A673 (cell line): ENCODE results near the gene ENTPD8. TPM values are rescaled to one million over a fixed set of nuclear protein-coding genes. Genes with fewer than 3 reads are reported as not detected.
A peak's percentile ranks its signal among the peaks of the same experiment; 100 is the strongest.

Source experiments
- BruUV-seq: library from RNA; stranded (reverse); fragments of 400-500 nt; replicated peaks from 2 replicates; lab custom pipeline; 2021; lab: Mats Ljungman, UMichigan
- CTCF ChIA-PET: fragments of 300-600 bp; sonication (Branson Sonifier 250); formaldehyde crosslinking; loops from one replicate; lab custom pipeline; 2022; ENCODE audit warnings: antibody characterized with exemption; lab: Charles Lee
- POLR2A ChIA-PET: fragments of 300-600 bp; sonication (Branson Sonifier 250); formaldehyde crosslinking; loops from one replicate; lab custom pipeline; 2022; ENCODE audit warnings: antibody characterized with exemption; ENCODE audit not compliant: low non-redundant PET; lab: Charles Lee
- DNase-seq: peaks from one replicate; pipeline ENCODE4 v3.0.0-alpha.2; 2015; ENCODE audit warnings: low spot score
- H3K27ac ChIP-seq: fragments of 200-600 bp; sonication (generic); 2 replicates; pipeline ENCODE4 v1.5.1; 2016; ENCODE audit warnings: mixed run types, low read depth, mild to moderate bottlenecking, mixed read lengths, antibody characterized with exemption, low read length; ENCODE audit not compliant: poor library complexity, severe bottlenecking
- H3K27me3 ChIP-seq: fragments of 200-600 bp; sonication (generic); replicated peaks from 2 replicates; pipeline ENCODE4 v1.6.1; 2017; ENCODE audit warnings: mixed run types, low read depth, mild to moderate bottlenecking, mixed read lengths, antibody characterized with exemption, low read length; ENCODE audit not compliant: insufficient read depth, poor library complexity
- H3K36me3 ChIP-seq: fragments of 200-600 bp; sonication (generic); 2 replicates; pipeline ENCODE4 v1.6.1; 2016; ENCODE audit warnings: mixed run types, mild to moderate bottlenecking, mixed read lengths, antibody characterized with exemption, low read length; ENCODE audit not compliant: insufficient read depth, poor library complexity, severe bottlenecking
- H3K4me1 ChIP-seq: fragments of 200-600 bp; sonication (generic); 2 replicates; pipeline ENCODE4 v1.6.1; 2017; ENCODE audit warnings: mixed run types, mild to moderate bottlenecking, mixed read lengths, antibody characterized with exemption, low read length; ENCODE audit not compliant: insufficient read depth, poor library complexity, severe bottlenecking
- H3K4me3 ChIP-seq: fragments of 200-600 bp; sonication (generic); 2 replicates; pipeline ENCODE4 v1.5.1; 2016; ENCODE audit warnings: low read depth, mixed run types, mild to moderate bottlenecking, mixed read lengths, low read length; ENCODE audit not compliant: poor library complexity, severe bottlenecking
- H3K9me3 ChIP-seq: fragments of 200-600 bp; sonication (generic); 2 replicates; pipeline ENCODE4 v1.6.1; 2016; ENCODE audit warnings: mixed run types, low read depth, mild to moderate bottlenecking, mixed read lengths, antibody characterized with exemption, low read length; ENCODE audit not compliant: poor library complexity, severe bottlenecking
- CTCF ChIP-seq: fragments of 300-800, 200-600 bp; sonication (generic); conservative IDR thresholded peaks from 2 replicates; pipeline ENCODE4 v1.5.1; 2017; ENCODE audit warnings: low read depth, mild to moderate bottlenecking, antibody characterized with exemption, low read length, moderate library complexity, mixed read lengths
- EZH2 ChIP-seq: fragments of 200-600 bp; sonication (generic); IDR thresholded peaks from 2 replicates; pipeline ENCODE4 v1.6.1; 2017; ENCODE audit warnings: borderline replicate concordance, low read depth, mild to moderate bottlenecking, mixed read lengths, antibody characterized with exemption, low read length; ENCODE audit not compliant: poor library complexity, severe bottlenecking
- intact Hi-C: fragments of 100-400 bp; cut with micrococcal nuclease; formaldehyde crosslinking; loops from one replicate; pipeline ENCODE4 v1.10.0; 2022; ENCODE audit not compliant: unreplicated experiment
- total RNA-seq: library from RNA; stranded (reverse); gene quantifications from 2 replicates; pipeline ENCODE4 v1.2.3, GENCODE V29; 2021

Gene ENTPD8
- total RNA-seq, 1 experiment from 2014 or later, result not detected

DNA sequence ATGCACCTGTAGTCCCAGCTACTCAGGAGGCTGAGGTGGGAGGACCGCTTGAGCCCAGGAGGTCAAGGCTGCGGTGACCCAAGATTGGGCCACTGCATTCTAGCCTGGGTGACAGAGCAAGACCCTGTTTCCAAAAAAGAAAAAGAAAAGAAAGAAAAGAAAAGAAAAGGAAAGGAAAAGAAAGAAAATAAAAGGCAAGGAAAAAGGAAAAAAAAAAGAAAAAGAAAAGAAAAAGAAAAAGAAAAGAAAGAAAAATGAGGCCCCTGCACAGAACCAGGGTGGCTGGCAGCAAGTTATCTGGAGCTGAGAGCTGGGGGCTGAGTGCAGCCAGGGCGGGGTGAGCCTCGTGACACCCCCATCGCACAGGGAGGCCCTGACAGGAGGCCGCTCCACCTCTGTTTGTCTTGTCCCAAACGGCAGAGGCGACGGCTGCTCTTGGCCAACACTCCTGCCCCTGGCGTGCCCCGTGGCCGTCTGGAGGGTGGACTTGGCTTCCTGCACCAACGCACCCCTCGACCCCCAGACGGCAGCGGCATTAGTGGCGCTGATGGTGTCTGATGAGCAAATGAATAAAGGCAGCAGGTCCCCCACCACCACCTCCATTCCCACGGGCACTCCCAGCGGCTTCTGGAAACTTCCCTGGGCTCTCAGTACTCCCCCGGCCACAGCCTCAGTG, 34.9 kb downstream of the ENTPD8 start:
- H3K4me3 ChIP-seq, result peak overlapping the region; percentile 43
- intact Hi-C loops, result no loop called here

DNA sequence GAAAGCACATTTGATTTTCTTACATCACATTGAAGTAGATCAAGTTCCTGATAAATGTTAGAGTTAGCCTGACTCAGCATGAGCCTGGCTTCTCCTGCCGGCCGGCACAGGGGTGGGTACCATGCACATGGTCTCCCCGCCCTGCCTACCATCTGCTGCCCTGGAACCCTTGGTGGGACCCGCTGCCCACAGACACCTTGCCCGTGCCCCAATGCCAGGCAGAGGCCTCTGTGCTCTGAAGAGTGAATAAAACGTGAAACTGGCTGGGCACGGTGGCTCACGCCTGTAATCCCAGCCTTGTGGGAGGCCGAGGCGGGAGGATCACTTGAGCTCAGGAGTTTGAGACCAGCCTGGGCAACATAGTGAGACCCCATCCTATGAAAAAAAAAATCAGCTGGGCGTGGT, 35.5 kb downstream of the ENTPD8 start:
- Histone ChIP-seq H3K27ac (no peak overlapping the region), H3K27me3 (no peaks in the 10 kb centered on the region), H3K36me3 (no peaks in the 10 kb centered on the region), H3K4me3 (no peak overlapping the region), H3K9me3 (no peaks in the 10 kb centered on the region), H3K4me1 (peaks cover 15% of the 10 kb centered on the region)
- intact Hi-C loops, result no loop called here
- POLR2A ChIA-PET, result interaction anchor here (0.6 to 0.7 kb wide), 2 partner anchors 31 to 430 kb away, joined by 3 to 6 read pairs; no protein-coding TSS in a partner anchor
- no peak for DNase-seq
- CTCF ChIA-PET, result no interaction called here
- BruUV-seq, result no TSS peak
- TF ChIP-seq CTCF, result no peak
- no peak for TF ChIP-seq EZH2

More for the DNA sequence above, 34.9 kb downstream of the ENTPD8 start:
- CTCF ChIA-PET, result no interaction called here
- TF ChIP-seq CTCF, result no peak
- no peak for TF ChIP-seq EZH2
- Histone ChIP-seq H3K4me1 (peaks cover 17% of the 10 kb centered on the region), H3K9me3 (no peaks in the 10 kb centered on the region), H3K27ac (no peak overlapping the region), H3K36me3 (no peaks in the 10 kb centered on the region), H3K27me3 (no peaks in the 10 kb centered on the region)
- no TSS peak for BruUV-seq
- POLR2A ChIA-PET, result interaction anchor here (0.6 to 0.7 kb wide), 2 partner anchors 32 to 431 kb away, joined by 3 to 6 read pairs; no protein-coding TSS in a partner anchor
- no peak for DNase-seq

GRCh38 chr9:137404961-137405567, 36.1 kb downstream of the ENTPD8 start:
- DNase-seq, result no peak
- H3K4me3 ChIP-seq, result no peak overlapping the region
- no peak for TF ChIP-seq CTCF
- no TSS peak for BruUV-seq
- peaks cover 15% of the 10 kb centered on the region for H3K4me1 ChIP-seq
- no peaks in the 10 kb centered on the region for H3K9me3 ChIP-seq
- H3K27me3 ChIP-seq, result no peaks in the 10 kb centered on the region
- ChIA-PET POLR2A (interaction anchor here (0.6 to 0.7 kb wide), 2 partner anchors 30 to 430 kb away, joined by 3 to 6 read pairs; no protein-coding TSS in a partner anchor), CTCF (no interaction called here)
- no peak overlapping the region for H3K27ac ChIP-seq
- intact Hi-C loops, result no loop called here
- H3K36me3 ChIP-seq, result no peaks in the 10 kb centered on the region
